GM23338 (cell line): ENCODE measurements around the gene FGGY. TPM values are rescaled to one million over a fixed set of nuclear protein-coding genes. Genes with fewer than 3 reads are reported as not detected.

Experiments used
- ATAC-seq: fragments of 200-7000 bp; cut with Tn5 transposase; 3 replicates; pipeline ENCODE4 v1.9.1; 2020
- DNase-seq: peaks from one replicate; pipeline ENCODE4 v3.0.0-alpha.2; 2015; ENCODE audit warnings: low spot score
- H2AFZ ChIP-seq: fragments of 200-600 bp; sonication (generic); 2 replicates; pipeline ENCODE4 v1.8.0; 2016; ENCODE audit warnings: antibody characterized with exemption, mild to moderate bottlenecking, moderate library complexity
- H3F3A ChIP-seq: fragments of 200-600 bp; sonication (generic); replicated peaks from 2 replicates; pipeline ENCODE4 v1.8.0; 2017; ENCODE audit warnings: antibody characterized with exemption, mixed run types, low read depth
- H3K27ac ChIP-seq: fragments of 200-600 bp; sonication (generic); 2 replicates; pipeline ENCODE4 v1.6.1; 2016; ENCODE audit warnings: low read depth
- H3K27me3 ChIP-seq: fragments of 200-600 bp; sonication (generic); 2 replicates; pipeline ENCODE4 v1.8.0; 2016; ENCODE audit warnings: mild to moderate bottlenecking, mixed run types, moderate library complexity; ENCODE audit not compliant: insufficient read depth
- H3K36me3 ChIP-seq: fragments of 200-600 bp; sonication (generic); 2 replicates; pipeline ENCODE4 v1.8.0; 2016; ENCODE audit warnings: mild to moderate bottlenecking; ENCODE audit not compliant: insufficient read depth
- H3K4me1 ChIP-seq: fragments of 200-600 bp; sonication (generic); 2 replicates; pipeline ENCODE4 v1.8.0; 2016; ENCODE audit warnings: mild to moderate bottlenecking, moderate library complexity; ENCODE audit not compliant: insufficient read depth
- H3K4me2 ChIP-seq: fragments of 200-600 bp; sonication (generic); 2 replicates; pipeline ENCODE4 v1.7.1; 2017; ENCODE audit warnings: mixed run types
- H3K4me3 ChIP-seq: fragments of 200-600 bp; sonication (generic); 2 replicates; pipeline ENCODE4 v1.6.1; 2016; ENCODE audit warnings: mixed run types
- H3K79me2 ChIP-seq: fragments of 200-600 bp; sonication (generic); replicated peaks from 2 replicates; pipeline ENCODE4 v1.8.0; 2017; ENCODE audit warnings: mild to moderate bottlenecking; ENCODE audit not compliant: insufficient read depth
- H3K9me2 ChIP-seq: fragments of 200-600 bp; sonication (generic); 2 replicates; pipeline ENCODE4 v1.8.0; 2017; ENCODE audit not compliant: insufficient read depth
- H4K20me1 ChIP-seq: fragments of 200-600 bp; sonication (generic); replicated peaks from 2 replicates; pipeline ENCODE4 v1.8.0; 2017; ENCODE audit warnings: mild to moderate bottlenecking; ENCODE audit not compliant: insufficient read depth
- H3K27ac Mint-ChIP-seq: 2 replicates; pipeline ENCODE4 v1.8.0; 2020; ENCODE audit warnings: inconsistent platforms, mild to moderate bottlenecking, moderate library complexity, mixed read lengths
- H3K27me3 Mint-ChIP-seq: 3 replicates; pipeline ENCODE4 v1.8.0; 2022; ENCODE audit warnings: low read depth, mild to moderate bottlenecking, moderate library complexity, mixed read lengths, inconsistent platforms; ENCODE audit not compliant: insufficient read depth, poor library complexity
- H3K36me3 Mint-ChIP-seq: 3 replicates; pipeline ENCODE4 v1.8.0; 2021; ENCODE audit warnings: low read depth, mild to moderate bottlenecking, inconsistent platforms, moderate library complexity, mixed read lengths
- H3K4me1 Mint-ChIP-seq: 3 replicates; pipeline ENCODE4 v1.8.0; 2020; ENCODE audit warnings: mild to moderate bottlenecking, inconsistent platforms, mixed read lengths
- H3K4me3 Mint-ChIP-seq: 3 replicates; pipeline ENCODE4 v1.8.0; 2021; ENCODE audit warnings: moderate library complexity, mild to moderate bottlenecking, inconsistent platforms, mixed read lengths
- H3K9me3 Mint-ChIP-seq: 3 replicates; pipeline ENCODE4 v1.8.0; 2020; ENCODE audit warnings: moderate library complexity, mild to moderate bottlenecking, inconsistent platforms, mixed read lengths
- CREB1 ChIP-seq: fragments of 250-450 bp; sonication (Bioruptor Pico); IDR thresholded peaks from 2 replicates; pipeline ENCODE4 v1.5.0; 2020; ENCODE audit warnings: low read depth, mild to moderate bottlenecking, moderate library complexity
- EZH2phosphoT487 ChIP-seq: fragments of 200-600 bp; sonication (generic); IDR thresholded peaks from one replicate; pipeline ENCODE4 v1.8.1; 2018; ENCODE audit warnings: antibody characterized with exemption; ENCODE audit not compliant: unreplicated experiment
- JUNB ChIP-seq: IDR thresholded peaks from one replicate; pipeline ENCODE4 v1.6.1; 2016; ENCODE audit warnings: antibody characterized with exemption; ENCODE audit not compliant: unreplicated experiment
- POLR2AphosphoS5 ChIP-seq: IDR thresholded peaks from 2 replicates; pipeline ENCODE4 v1.6.1; 2016; ENCODE audit warnings: antibody characterized with exemption, low read depth
- REST ChIP-seq: IDR thresholded peaks from one replicate; pipeline ENCODE4 v1.6.1; 2018; ENCODE audit warnings: antibody characterized with exemption; ENCODE audit not compliant: unreplicated experiment
- STAT1 ChIP-seq: IDR thresholded peaks from one replicate; pipeline ENCODE4 v1.6.1; 2016; ENCODE audit warnings: antibody characterized with exemption; ENCODE audit not compliant: unreplicated experiment
- ZNF114 ChIP-seq: fragments of 250-450 bp; sonication (Bioruptor Pico); IDR thresholded peaks from 2 replicates; pipeline ENCODE4 v1.5.0; 2020; ENCODE audit warnings: mild to moderate bottlenecking, moderate library complexity
- ZNF462 ChIP-seq: fragments of 250-450 bp; sonication (Bioruptor Pico); IDR thresholded peaks from 2 replicates; pipeline ENCODE4 v1.5.0; 2020; ENCODE audit warnings: mild to moderate bottlenecking, moderate library complexity
- polyA plus RNA-seq: library from polyadenylated mRNA; unstranded; fragments of >200 nt; fragmentation: Nextera tagmentation; extraction: Ambion mirVana; gene quantifications from 2 replicates; pipeline ENCODE4 v1.2.1, GENCODE V29; 2016
- total RNA-seq: library from RNA; depleted of rRNA; stranded (reverse); fragments of >200 nt; shearing (Covaris generic); gene quantifications from 2 replicates; pipeline ENCODE4 v1.2.3, GENCODE V29; 2014

Gene FGGY
- total and polyA plus RNA-seq, 2 experiments from 2014 or later, result 10.9 to 21.4 TPM

GRCh38 chr1:59342801-59343575, 46.1 kb downstream of the FGGY start:
- no peaks in the 10 kb centered on the region for H3F3A ChIP-seq
- H3K36me3 ChIP-seq, result no peaks in the 10 kb centered on the region
- Mint-ChIP-seq H3K27ac (peak overlapping the region; percentile 38), H3K4me1 (no peaks in the 10 kb centered on the region), H3K9me3 (no peaks in the 10 kb centered on the region), H3K4me3 (no peak overlapping the region), H3K36me3 (no peaks in the 10 kb centered on the region), H3K27me3 (peaks cover 4% of the 10 kb centered on the region)
- no peaks in the 10 kb centered on the region for H3K4me1 ChIP-seq
- TF ChIP-seq REST (peak; percentile 27), JUNB (no peak), CREB1 (no peak), STAT1 (no peak)
- H3K4me2 ChIP-seq, result no peak overlapping the region
- no peaks in the 10 kb centered on the region for H3K9me2 ChIP-seq
- H3K4me3 ChIP-seq, result no peak overlapping the region
- no peaks in the 10 kb centered on the region; the same call in 1 of the 2 replicates for H4K20me1 ChIP-seq
- H3K27me3 ChIP-seq, result no peaks in the 10 kb centered on the region
- no peak for DNase-seq
- no peaks in the 10 kb centered on the region for H3K79me2 ChIP-seq
- no peak overlapping the region for H3K27ac ChIP-seq
- H2AFZ ChIP-seq, result no peak overlapping the region
- ATAC-seq, result peak; percentile 65

GRCh38 chr1:59343576-59343840, 46.6 kb downstream of the FGGY start:
- Mint-ChIP-seq H3K4me3 (no peak overlapping the region), H3K9me3 (no peaks in the 10 kb centered on the region), H3K27ac (peak overlapping the region; percentile 7; the same call in 1 of the 2 replicates), H3K4me1 (no peaks in the 10 kb centered on the region), H3K27me3 (peaks cover 4% of the 10 kb centered on the region), H3K36me3 (no peaks in the 10 kb centered on the region)
- no peak overlapping the region for H3K4me2 ChIP-seq
- H3K27me3 ChIP-seq, result no peaks in the 10 kb centered on the region
- no peaks in the 10 kb centered on the region for H3F3A ChIP-seq
- H3K79me2 ChIP-seq, result no peaks in the 10 kb centered on the region
- no peak overlapping the region for H3K27ac ChIP-seq
- no peak overlapping the region for H3K4me3 ChIP-seq
- no peak for ATAC-seq
- DNase-seq, result no peak
- H3K9me2 ChIP-seq, result no peaks in the 10 kb centered on the region
- no peaks in the 10 kb centered on the region for H3K36me3 ChIP-seq
- TF ChIP-seq POLR2AphosphoS5 (no peak), ZNF462 (CRISPR knock-in tag) (no peak), EZH2phosphoT487 (no peak), ZNF114 (no peak)
- H2AFZ ChIP-seq, result no peak overlapping the region
- H4K20me1 ChIP-seq, result no peaks in the 10 kb centered on the region; the same call in 1 of the 2 replicates
- H3K4me1 ChIP-seq, result no peaks in the 10 kb centered on the region
